OCI-LY3 (cell line): ENCODE results near the gene VWA3A.

ENCODE experiments used
- CTCF ChIP-seq: fragments of 200-600, 300-600 bp; sonication (generic); IDR thresholded peaks from 2 replicates; pipeline ENCODE4 v1.5.1; 2014; ENCODE audit warnings: antibody characterized with exemption, low read length, low read depth
- EZH2phosphoT487 ChIP-seq: fragments of 200-600 bp; shearing (Covaris generic); IDR thresholded peaks from 2 replicates; pipeline ENCODE4 v1.6.1; 2018; ENCODE audit warnings: antibody characterized with exemption, mixed run types, low read depth

- TF ChIP-seq CTCF = no peak
- no peak for TF ChIP-seq EZH2phosphoT487
These were observed 40.5 kb downstream of the VWA3A start for GRCh38 chr16:22132801-22133200.
